GM19372 (cell line): ENCODE measurements around the gene GJC1.
"Not testable (repeated sequence)": the region's sequence is repeated elsewhere in the genome, so short reads cannot be mapped to it uniquely, and the experiment has no call there.

Source experiments
- ATAC-seq: cut with Tn5 transposase; IDR thresholded peaks from one replicate; pipeline ENCODE4 v1.9.1; 2021; ENCODE audit warnings: mild to moderate bottlenecking, low read depth, moderate library complexity; ENCODE audit not compliant: unreplicated experiment

The GJC1 gene

GRCh38 chr17:44763170-44763569 is 66.9 kb downstream of the GJC1 start:
- ATAC-seq, result no peak

GRCh38 chr17:44761932-44762810 is 67.9 kb downstream of the GJC1 start:
- ATAC-seq, result no peak

GRCh38 chr17:44760474-44761308 is 69.4 kb downstream of the GJC1 start:
- ATAC-seq, result no peak

GRCh38 chr17:44759916-44760243 is 70.2 kb downstream of the GJC1 start:
- no peak for ATAC-seq

- no peak for ATAC-seq
These were observed 70.8 kb downstream of the GJC1 start for GRCh38 chr17:44759086-44759915.

GRCh38 chr17:44758414-44759085 is 71.5 kb downstream of the GJC1 start, which contains the start of gene ADAM11:
ADAM11 (plus strand) TSS chr17:44758988; CDS start chr17:44759200, 212 bp downstream.
- ATAC-seq, result no peak

- no peak for ATAC-seq
These were observed 72.1 kb downstream of the GJC1 start for GRCh38 chr17:44757918-44758413.

GRCh38 chr17:44757045-44757917 is 72.8 kb downstream of the GJC1 start:
- ATAC-seq, result no peak

- ATAC-seq, result not testable (repeated sequence)
These were observed 74.9 kb downstream of the GJC1 start for GRCh38 chr17:44755180-44755579.

- ATAC-seq, result no peak
These were observed 75.8 kb downstream of the GJC1 start for GRCh38 chr17:44754276-44754675.

- ATAC-seq, result no peak
These were observed 76.9 kb downstream of the GJC1 start for GRCh38 chr17:44752953-44753861.

- no peak for ATAC-seq
These were observed 78.3 kb downstream of the GJC1 start for GRCh38 chr17:44751806-44752205.

- no peak for ATAC-seq
These were observed 78.8 kb downstream of the GJC1 start for GRCh38 chr17:44751331-44751730.

- ATAC-seq, result no peak
These were observed 80.1 kb downstream of the GJC1 start for GRCh38 chr17:44749980-44750318.

- no peak for ATAC-seq
These were observed 80.8 kb downstream of the GJC1 start for GRCh38 chr17:44749076-44749979.
